ENCODE data around the gene WDR5.

DNA sequence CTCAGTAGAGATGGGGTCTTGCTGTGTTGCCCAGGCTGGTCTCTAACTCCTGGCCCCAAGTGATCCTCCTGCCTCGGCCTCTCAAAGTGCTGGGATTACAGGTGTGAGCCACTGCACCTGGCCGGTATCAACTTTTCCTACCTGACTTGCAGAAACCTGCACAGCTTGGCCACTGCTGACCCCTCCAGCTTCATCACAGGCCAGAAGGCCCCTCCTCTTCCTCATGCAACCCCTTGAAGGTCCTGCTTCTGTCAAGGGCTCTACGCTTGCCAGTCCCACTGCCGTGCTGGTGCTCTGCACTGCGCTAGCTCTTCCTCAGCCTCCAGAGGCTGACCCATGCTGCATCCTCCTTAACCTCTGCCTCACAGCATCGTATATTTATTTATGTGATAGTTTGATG lies 61.0 kb downstream of the WDR5 start:
- TF ChIP-seq ZNF274 (IDR thresholded peaks at IDR 0.05; ENCODE audit: low read length) (no peak), ZNF274 (tag by site-specific recombination; IDR thresholded peaks at IDR 0.05; ENCODE audit: borderline replicate concordance) (no peak), ZNF266 (tag by site-specific recombination; IDR thresholded peaks at IDR 0.05; ENCODE audit: low read depth) (no peak), MEIS1 (CRISPR knock-in tag; IDR thresholded peaks at IDR 0.05; ENCODE audit: borderline replicate concordance) (no peak), ZNF366 (tag by site-specific recombination; conservative IDR thresholded peaks at IDR 0.05) (no peak), ZNF24 (tag by site-specific recombination; IDR thresholded peaks at IDR 0.05) (no peak)
- TF ChIP-seq, protein P1, sequence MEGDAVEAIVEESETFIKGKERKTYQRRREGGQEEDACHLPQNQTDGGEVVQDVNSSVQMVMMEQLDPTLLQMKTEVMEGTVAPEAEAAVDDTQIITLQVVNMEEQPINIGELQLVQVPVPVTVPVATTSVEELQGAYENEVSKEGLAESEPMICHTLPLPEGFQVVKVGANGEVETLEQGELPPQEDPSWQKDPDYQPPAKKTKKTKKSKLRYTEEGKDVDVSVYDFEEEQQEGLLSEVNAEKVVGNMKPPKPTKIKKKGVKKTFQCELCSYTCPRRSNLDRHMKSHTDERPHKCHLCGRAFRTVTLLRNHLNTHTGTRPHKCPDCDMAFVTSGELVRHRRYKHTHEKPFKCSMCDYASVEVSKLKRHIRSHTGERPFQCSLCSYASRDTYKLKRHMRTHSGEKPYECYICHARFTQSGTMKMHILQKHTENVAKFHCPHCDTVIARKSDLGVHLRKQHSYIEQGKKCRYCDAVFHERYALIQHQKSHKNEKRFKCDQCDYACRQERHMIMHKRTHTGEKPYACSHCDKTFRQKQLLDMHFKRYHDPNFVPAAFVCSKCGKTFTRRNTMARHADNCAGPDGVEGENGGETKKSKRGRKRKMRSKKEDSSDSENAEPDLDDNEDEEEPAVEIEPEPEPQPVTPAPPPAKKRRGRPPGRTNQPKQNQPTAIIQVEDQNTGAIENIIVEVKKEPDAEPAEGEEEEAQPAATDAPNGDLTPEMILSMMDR (tag by site-specific recombination; IDR thresholded peaks at IDR 0.05) = no peak
- TF ChIP-seq, protein P2, sequence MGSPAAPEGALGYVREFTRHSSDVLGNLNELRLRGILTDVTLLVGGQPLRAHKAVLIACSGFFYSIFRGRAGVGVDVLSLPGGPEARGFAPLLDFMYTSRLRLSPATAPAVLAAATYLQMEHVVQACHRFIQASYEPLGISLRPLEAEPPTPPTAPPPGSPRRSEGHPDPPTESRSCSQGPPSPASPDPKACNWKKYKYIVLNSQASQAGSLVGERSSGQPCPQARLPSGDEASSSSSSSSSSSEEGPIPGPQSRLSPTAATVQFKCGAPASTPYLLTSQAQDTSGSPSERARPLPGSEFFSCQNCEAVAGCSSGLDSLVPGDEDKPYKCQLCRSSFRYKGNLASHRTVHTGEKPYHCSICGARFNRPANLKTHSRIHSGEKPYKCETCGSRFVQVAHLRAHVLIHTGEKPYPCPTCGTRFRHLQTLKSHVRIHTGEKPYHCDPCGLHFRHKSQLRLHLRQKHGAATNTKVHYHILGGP (tag by site-specific recombination; IDR thresholded peaks at IDR 0.05) = no peak
- TF ChIP-seq, protein P3, sequence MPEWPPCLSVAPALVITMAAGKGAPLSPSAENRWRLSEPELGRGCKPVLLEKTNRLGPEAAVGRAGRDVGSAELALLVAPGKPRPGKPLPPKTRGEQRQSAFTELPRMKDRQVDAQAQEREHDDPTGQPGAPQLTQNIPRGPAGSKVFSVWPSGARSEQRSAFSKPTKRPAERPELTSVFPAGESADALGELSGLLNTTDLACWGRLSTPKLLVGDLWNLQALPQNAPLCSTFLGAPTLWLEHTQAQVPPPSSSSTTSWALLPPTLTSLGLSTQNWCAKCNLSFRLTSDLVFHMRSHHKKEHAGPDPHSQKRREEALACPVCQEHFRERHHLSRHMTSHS (tag by site-specific recombination; IDR thresholded peaks at IDR 0.05) = no peak
- TF ChIP-seq, protein P4, sequence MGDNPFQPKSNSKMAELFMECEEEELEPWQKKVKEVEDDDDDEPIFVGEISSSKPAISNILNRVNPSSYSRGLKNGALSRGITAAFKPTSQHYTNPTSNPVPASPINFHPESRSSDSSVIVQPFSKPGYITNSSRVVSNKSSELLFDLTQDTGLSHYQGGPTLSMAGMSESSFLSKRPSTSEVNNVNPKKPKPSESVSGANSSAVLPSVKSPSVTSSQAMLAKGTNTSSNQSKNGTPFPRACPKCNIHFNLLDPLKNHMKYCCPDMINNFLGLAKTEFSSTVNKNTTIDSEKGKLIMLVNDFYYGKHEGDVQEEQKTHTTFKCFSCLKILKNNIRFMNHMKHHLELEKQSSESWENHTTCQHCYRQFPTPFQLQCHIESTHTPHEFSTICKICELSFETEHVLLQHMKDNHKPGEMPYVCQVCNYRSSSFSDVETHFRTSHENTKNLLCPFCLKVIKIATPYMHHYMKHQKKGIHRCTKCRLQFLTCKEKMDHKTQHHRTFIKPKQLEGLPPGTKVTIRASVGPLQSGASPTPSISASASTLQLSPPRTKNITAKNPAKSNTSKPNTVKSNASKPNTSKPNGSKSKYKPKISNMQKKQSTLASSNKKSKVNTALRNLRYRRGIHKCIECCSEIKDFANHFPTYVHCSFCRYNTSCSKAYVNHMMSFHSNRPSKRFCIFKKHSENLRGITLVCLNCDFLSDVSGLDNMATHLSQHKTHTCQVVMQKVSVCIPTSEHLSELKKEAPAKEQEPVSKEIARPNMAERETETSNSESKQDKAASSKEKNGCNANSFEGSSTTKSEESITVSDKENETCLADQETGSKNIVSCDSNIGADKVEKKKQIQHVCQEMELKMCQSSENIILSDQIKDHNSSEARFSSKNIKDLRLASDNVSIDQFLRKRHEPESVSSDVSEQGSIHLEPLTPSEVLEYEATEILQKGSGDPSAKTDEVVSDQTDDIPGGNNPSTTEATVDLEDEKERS (tag by site-specific recombination; IDR thresholded peaks at IDR 0.05) = no peak
